Left ventricle myocardium inferior (tissue), 1 donor: ENCODE results near the gene SSH2. TPM values are rescaled to one million over a fixed set of nuclear protein-coding genes. Genes with fewer than 3 reads are reported as not detected.

Experiments
- DNase-seq: peaks from one replicate; pipeline ENCODE4 v3.0.0-alpha.2; 2020
- H3K27ac ChIP-seq: fragments of 200-600 bp; replicated peaks from 2 replicates; pipeline ENCODE4 v1.8.0; 2021
- H3K27me3 ChIP-seq: fragments of 200-600 bp; 2 replicates; pipeline ENCODE4 v1.8.0; 2021; ENCODE audit warnings: low read depth
- H3K36me3 ChIP-seq: fragments of 200-600 bp; 2 replicates; pipeline ENCODE4 v1.8.0; 2021
- H3K4me1 ChIP-seq: fragments of 200-600 bp; 2 replicates; pipeline ENCODE4 v1.8.0; 2021
- H3K4me3 ChIP-seq: fragments of 200-600 bp; 2 replicates; pipeline ENCODE4 v1.8.0; 2021; ENCODE audit warnings: mild to moderate bottlenecking, moderate library complexity
- H3K9me3 ChIP-seq: fragments of 200-600 bp; replicated peaks from 2 replicates; pipeline ENCODE4 v1.8.0; 2021
- intact Hi-C: fragments of 100-400 bp; cut with micrococcal nuclease; formaldehyde crosslinking; loops from one replicate; pipeline ENCODE4 v1.11.0; 2022
- long read RNA-seq: library from polyadenylated mRNA; unstranded; transcript quantifications from one replicate; pipeline ENCODE4 v2.0.0, GENCODE V29; 2021
- total RNA-seq: library from RNA; stranded (reverse); fragmentation: NEBNext Ultra II Directional; extraction: Animal tissue kit (Norgen Biotek cat#: 25700); gene quantifications from one replicate; pipeline ENCODE4 v1.2.1, GENCODE V29; 2021
- TF ChIP-seq, protein P1 (sequence below): fragments of 200-600 bp; IDR thresholded peaks from 2 replicates; pipeline ENCODE4 v1.8.0; 2021; ENCODE audit warnings: antibody characterized with exemption, mild to moderate bottlenecking, borderline replicate concordance
- donor health status: DM: no; HTN: yes; CAD: no; lungs with severe emphysema.

SSH2 gene, protein sequence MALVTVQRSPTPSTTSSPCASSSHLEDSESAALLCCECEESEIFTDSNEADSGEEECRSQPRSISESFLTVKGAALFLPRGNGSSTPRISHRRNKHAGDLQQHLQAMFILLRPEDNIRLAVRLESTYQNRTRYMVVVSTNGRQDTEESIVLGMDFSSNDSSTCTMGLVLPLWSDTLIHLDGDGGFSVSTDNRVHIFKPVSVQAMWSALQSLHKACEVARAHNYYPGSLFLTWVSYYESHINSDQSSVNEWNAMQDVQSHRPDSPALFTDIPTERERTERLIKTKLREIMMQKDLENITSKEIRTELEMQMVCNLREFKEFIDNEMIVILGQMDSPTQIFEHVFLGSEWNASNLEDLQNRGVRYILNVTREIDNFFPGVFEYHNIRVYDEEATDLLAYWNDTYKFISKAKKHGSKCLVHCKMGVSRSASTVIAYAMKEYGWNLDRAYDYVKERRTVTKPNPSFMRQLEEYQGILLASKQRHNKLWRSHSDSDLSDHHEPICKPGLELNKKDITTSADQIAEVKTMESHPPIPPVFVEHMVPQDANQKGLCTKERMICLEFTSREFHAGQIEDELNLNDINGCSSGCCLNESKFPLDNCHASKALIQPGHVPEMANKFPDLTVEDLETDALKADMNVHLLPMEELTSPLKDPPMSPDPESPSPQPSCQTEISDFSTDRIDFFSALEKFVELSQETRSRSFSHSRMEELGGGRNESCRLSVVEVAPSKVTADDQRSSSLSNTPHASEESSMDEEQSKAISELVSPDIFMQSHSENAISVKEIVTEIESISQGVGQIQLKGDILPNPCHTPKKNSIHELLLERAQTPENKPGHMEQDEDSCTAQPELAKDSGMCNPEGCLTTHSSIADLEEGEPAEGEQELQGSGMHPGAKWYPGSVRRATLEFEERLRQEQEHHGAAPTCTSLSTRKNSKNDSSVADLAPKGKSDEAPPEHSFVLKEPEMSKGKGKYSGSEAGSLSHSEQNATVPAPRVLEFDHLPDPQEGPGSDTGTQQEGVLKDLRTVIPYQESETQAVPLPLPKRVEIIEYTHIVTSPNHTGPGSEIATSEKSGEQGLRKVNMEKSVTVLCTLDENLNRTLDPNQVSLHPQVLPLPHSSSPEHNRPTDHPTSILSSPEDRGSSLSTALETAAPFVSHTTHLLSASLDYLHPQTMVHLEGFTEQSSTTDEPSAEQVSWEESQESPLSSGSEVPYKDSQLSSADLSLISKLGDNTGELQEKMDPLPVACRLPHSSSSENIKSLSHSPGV (N-terminal part only)
- 28.6 TPM for total RNA-seq
- long read RNA-seq, partial matches to known transcripts = 13 of 20 reads
- long read RNA-seq, other reads (novel, unspliced or antisense) = 5 of 20 reads

DNA sequence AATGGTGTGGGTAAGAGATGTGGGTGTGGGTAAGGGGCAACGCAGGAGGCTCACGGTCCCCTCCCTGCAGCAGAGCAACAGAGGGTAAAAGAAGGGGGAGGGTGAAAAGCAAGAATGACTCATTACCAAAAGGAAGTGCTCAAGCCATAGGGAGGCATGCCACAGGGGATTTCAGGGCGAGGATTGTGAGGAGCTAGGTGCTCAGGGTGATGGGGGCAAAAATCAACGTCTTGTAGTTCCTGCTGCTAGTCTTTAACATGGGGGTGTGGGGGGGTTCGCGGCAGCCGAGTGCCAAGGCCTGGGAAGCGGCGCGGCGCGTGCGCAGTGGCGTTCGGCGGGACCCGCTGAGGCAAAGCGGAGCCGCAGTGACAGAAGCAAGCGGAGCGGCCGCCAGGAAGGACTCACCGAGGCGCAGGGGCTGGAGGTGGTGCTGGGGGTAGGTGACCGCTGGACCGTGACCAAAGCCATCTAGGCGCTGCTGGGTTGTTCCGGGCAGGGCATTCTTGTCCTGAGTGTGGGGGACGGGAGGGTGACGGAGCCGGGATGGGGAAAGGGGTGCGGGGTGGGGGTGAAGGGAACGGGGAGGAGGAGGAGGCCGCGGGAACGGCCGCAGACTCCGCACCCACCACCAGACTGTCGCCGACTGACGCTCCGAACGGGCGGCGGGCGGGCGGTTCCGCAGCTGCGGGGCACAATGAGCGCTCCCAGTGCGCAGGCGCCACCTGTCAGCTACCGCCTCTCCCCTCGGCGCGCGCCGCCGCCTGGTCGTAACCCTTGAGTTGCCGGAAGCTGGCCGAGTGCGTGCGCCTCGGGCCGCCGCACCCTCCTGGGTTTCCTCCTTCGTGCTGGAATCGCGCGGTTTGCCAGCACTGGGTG lies at the start of gene SSH2:
Gene SSH2, minus strand, starts transcription at position 696 of the 876 bp plus-strand sequence. Its CDS starts 228 bp downstream, at position 468.
- intact Hi-C loops = loop anchor here (2.0 kb wide), 1 partner anchor 123 kb away; no protein-coding TSS in a partner anchor
- Histone ChIP-seq H3K36me3 (no peaks in the 10 kb centered on the region), H3K9me3 (no peaks in the 10 kb centered on the region), H3K27ac (peak within 1 kb of the TSS; percentile 92), H3K4me1 (peaks cover 60% of the 10 kb centered on the region), H3K27me3 (no peaks in the 10 kb centered on the region), H3K4me3 (peak within 1 kb of the TSS; percentile 84)
- TF ChIP-seq, protein P1, sequence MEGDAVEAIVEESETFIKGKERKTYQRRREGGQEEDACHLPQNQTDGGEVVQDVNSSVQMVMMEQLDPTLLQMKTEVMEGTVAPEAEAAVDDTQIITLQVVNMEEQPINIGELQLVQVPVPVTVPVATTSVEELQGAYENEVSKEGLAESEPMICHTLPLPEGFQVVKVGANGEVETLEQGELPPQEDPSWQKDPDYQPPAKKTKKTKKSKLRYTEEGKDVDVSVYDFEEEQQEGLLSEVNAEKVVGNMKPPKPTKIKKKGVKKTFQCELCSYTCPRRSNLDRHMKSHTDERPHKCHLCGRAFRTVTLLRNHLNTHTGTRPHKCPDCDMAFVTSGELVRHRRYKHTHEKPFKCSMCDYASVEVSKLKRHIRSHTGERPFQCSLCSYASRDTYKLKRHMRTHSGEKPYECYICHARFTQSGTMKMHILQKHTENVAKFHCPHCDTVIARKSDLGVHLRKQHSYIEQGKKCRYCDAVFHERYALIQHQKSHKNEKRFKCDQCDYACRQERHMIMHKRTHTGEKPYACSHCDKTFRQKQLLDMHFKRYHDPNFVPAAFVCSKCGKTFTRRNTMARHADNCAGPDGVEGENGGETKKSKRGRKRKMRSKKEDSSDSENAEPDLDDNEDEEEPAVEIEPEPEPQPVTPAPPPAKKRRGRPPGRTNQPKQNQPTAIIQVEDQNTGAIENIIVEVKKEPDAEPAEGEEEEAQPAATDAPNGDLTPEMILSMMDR = no peak
- peak; percentile 89 for DNase-seq

DNA sequence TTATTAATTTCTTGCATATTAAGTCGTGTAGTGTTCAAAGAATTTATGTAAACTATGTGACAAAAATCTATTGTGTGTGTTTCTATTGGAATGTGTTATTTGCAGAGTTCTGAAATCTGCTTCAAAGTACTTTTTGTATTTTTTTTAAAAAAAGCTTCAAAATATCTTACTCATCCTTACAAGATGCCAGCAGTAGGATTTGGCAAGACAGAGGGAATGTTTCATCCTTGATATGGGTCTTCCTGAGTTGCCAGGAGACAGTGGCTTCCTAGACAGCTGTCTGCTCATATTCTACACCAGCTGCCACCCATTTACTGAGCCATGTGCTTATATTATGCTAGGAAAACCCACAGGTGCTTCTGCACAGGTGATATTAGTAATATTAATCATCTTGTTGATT lies 47.8 kb upstream of the SSH2 start:
- DNase-seq = no peak
- no peak overlapping the region for H3K27ac ChIP-seq
- no peaks in the 10 kb centered on the region for H3K4me1 ChIP-seq
- no peak overlapping the region for H3K4me3 ChIP-seq
- H3K27me3 ChIP-seq = no peaks in the 10 kb centered on the region
- TF ChIP-seq, protein P1 = no peak
- no peaks in the 10 kb centered on the region for H3K36me3 ChIP-seq
- no peaks in the 10 kb centered on the region for H3K9me3 ChIP-seq
- intact Hi-C loops = no loop called here

DNA sequence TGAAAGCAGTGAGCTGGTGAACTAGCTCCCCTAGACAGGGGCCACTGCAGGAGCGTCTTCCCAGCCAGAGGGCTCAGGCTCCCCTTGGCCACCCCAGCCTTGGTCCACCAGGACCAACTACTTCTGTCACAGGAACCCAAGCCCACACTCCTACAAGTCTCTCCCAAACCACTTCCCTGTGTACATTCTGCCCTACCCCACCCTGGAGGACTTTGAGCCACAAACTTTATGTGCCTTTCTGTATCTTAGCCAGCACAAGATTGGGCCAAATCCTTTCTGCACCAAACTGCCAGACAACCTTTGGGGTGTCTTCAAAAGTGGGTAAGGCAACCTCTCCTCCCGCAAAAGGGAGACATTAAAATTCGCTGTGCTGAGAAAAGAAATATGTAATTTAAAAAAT lies 43.0 kb upstream of the SSH2 start:
- no peak for DNase-seq
- no peaks in the 10 kb centered on the region for H3K4me1 ChIP-seq
- no peaks in the 10 kb centered on the region for H3K27me3 ChIP-seq
- no peaks in the 10 kb centered on the region for H3K36me3 ChIP-seq
- H3K27ac ChIP-seq = no peak overlapping the region
- no peaks in the 10 kb centered on the region for H3K9me3 ChIP-seq
- intact Hi-C loops = no loop called here
- no peak overlapping the region for H3K4me3 ChIP-seq
- TF ChIP-seq, protein P1 = no peak

DNA sequence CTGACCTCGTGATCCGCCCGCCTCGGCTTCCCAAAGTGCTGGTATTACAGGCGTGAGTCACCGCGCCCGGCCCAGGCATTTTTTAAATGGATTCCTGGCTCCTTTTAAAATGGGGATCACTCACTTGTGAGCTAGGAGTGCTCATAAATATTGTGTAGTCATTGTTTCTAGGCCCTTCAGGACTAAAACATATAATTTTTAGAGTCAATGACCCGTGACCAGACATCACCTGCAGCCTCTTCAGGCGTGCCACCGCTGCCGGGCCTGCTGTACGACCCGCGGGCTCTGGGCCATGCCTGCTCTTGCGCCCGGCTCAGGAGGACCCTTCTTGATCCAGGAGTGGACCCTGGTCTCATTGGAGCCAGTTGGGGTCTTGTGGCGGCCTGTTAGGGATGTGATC lies 42.2 kb upstream of the SSH2 start:
- Histone ChIP-seq H3K4me3 (no peak overlapping the region), H3K27me3 (no peaks in the 10 kb centered on the region)
- TF ChIP-seq, protein P1 = no peak

More for the DNA sequence above, 42.2 kb upstream of the SSH2 start:
- H3K36me3 ChIP-seq = no peaks in the 10 kb centered on the region
- no peaks in the 10 kb centered on the region for H3K4me1 ChIP-seq
- no peaks in the 10 kb centered on the region for H3K9me3 ChIP-seq
- intact Hi-C loops = no loop called here
- no peak overlapping the region for H3K27ac ChIP-seq
- DNase-seq = no peak
